ENCODE measurements around the gene KCNC1. TPM values are rescaled to one million over a fixed set of nuclear protein-coding genes. Genes with fewer than 3 reads are reported as not detected.
A peak's percentile ranks its signal among the peaks of the same experiment; 100 is the strongest.

The KCNC1 gene
- total and polyA plus RNA-seq, 2 of the 4 experiments (the other 2 are of a cell fraction) = 0.03 TPM; not detected in 1

- Histone ChIP-seq H2AK9ac (replicated peaks; ENCODE audit: low read depth, low read length, poor library complexity) (no peak overlapping the region), H3K9me3 (ENCODE audit: control insufficient read depth, insufficient read depth, low read length) (no peaks in the 10 kb centered on the region), H3K4me2 (ENCODE audit: low read depth, low read length) (no peak overlapping the region), H3K4me3 (ENCODE audit: insufficient read depth, low read depth, low read length) (no peak overlapping the region), H2BK20ac (ENCODE audit: low read depth, low read length) (no peak overlapping the region), H4K8ac (ENCODE audit: low read depth in 2 of 2, low read length in 2 of 2) (no peak overlapping the region), H3K27ac (ENCODE audit: insufficient read depth, low read length) (no peak overlapping the region), H2AFZ (replicated peaks; ENCODE audit: low read length, poor library complexity) (no peak overlapping the region), H3K18ac (ENCODE audit: low read depth, low read length) (no peak overlapping the region), H3K9me1 (ENCODE audit: insufficient read depth, low read length) (no peaks in the 10 kb centered on the region), H3K36me3 (ENCODE audit: control insufficient read depth, insufficient read depth, low read length) (no peaks in the 10 kb centered on the region), H2BK120ac (ENCODE audit: low read depth, low read length) (no peak overlapping the region), H4K20me1 (ENCODE audit: insufficient read depth, low read length) (no peaks in the 10 kb centered on the region), H3K23ac (ENCODE audit: low read depth, low read length) (no peak overlapping the region), H3K27me3 (ENCODE audit: control insufficient read depth, insufficient read depth, low read length) (peaks cover 2% of the 10 kb centered on the region; the same call in 1 of the 2 replicates), H2AK5ac (ENCODE audit: low read depth, low read length) (no peak overlapping the region), H3K4ac (ENCODE audit: low read depth, low read length) (no peak overlapping the region), H3K14ac (replicated peaks; ENCODE audit: low read depth, low read length) (no peak overlapping the region), H2BK5ac (ENCODE audit: low read depth, low read length, poor library complexity, severe bottlenecking) (peak overlapping the region; percentile 50), H3K9ac (ENCODE audit: low read depth, low read length) (no peak overlapping the region), H3K79me1 (ENCODE audit: low read depth in 1 of 2, low read length in 2 of 2) (no peaks in the 10 kb centered on the region), H2BK15ac (ENCODE audit: low read depth, low read length) (no peak overlapping the region), H4K91ac (ENCODE audit: insufficient read depth, low read depth, low read length) (no peak overlapping the region), H3K56ac (ENCODE audit: extremely low read depth, insufficient read depth, low read length) (no peak overlapping the region), H4K5ac (ENCODE audit: low read depth, low read length) (no peak overlapping the region), H3K4me1 (ENCODE audit: control insufficient read depth, insufficient read depth, low read length) (no peaks in the 10 kb centered on the region)
- ChIA-PET CTCF (no interaction called here), POLR2A (ENCODE audit: unreplicated experiment) (no interaction called here)
- no peak for DNase-seq
- TF ChIP-seq CTCF (conservative IDR thresholded peaks at IDR 0.05; ENCODE audit: low read depth, low read length) (no peak), MAZ (IDR thresholded peaks at IDR 0.05; ENCODE audit: borderline replicate concordance, low read depth, low read length) (no peak)
- ATAC-seq (ENCODE audit: low read depth) = no peak
- WGBS, 2 experiments (ENCODE audit: extremely low coverage in 2 of 2, insufficient read length in 1 of 2) = 78% methylated on average over 4 of the region's 7 CpGs; no CpG with 5 or more reads in 1 of the 2 experiments
- intact Hi-C loops (cut with micrococcal nuclease) (loop anchor here (5.0 kb wide), 1 partner anchor 84 kb away; no protein-coding TSS in a partner anchor), in situ Hi-C loops (cut with MboI; ENCODE audit: low sequenced_read_pairs) (loop anchor here (5.0 kb wide), 1 partner anchor 214 kb away; no protein-coding TSS in a partner anchor), dilution Hi-C loops (cut with HindIII; ENCODE audit: low sequenced_read_pairs, unreplicated experiment) (no loop called here)
- no TSS peak for BruUV-seq (replicated peaks)
These were observed 28.7 kb downstream of the KCNC1 start for GRCh38 chr11:17763244-17763643.
